ENCODE measurements around the gene SAA1.

GRCh38 chr11:18304745-18305144, 38.7 kb downstream of the SAA1 start:
- no peak for TF ChIP-seq POLR2AphosphoS5 (IDR thresholded peaks at IDR 0.05)
- TF ChIP-seq POLR2A (IDR thresholded peaks at IDR 0.05): no peak

Measured in prostate gland (tissue), 1 donor.